HFFc6 (cell line): ENCODE measurements around the gene RPGRIP1. TPM values are rescaled to one million over a fixed set of nuclear protein-coding genes. Genes with fewer than 3 reads are reported as not detected.
"Not testable (repeated sequence)": the region's sequence is repeated elsewhere in the genome, so short reads cannot be mapped to it uniquely, and the experiment has no call there.

ENCODE experiments used
- DNase-seq: peaks from one replicate; pipeline ENCODE4 v3.0.0-alpha.2; 2018
- H3K27ac Mint-ChIP-seq: 2 replicates; pipeline ENCODE4 v1.8.0; 2020; ENCODE audit warnings: mild to moderate bottlenecking, mixed read lengths
- H3K27me3 Mint-ChIP-seq: 2 replicates; pipeline ENCODE4 v1.8.0; 2021; ENCODE audit warnings: mild to moderate bottlenecking, moderate library complexity, mixed read lengths; ENCODE audit not compliant: insufficient read depth
- H3K36me3 Mint-ChIP-seq: 2 replicates; pipeline ENCODE4 v1.8.0; 2021; ENCODE audit warnings: low read depth, mixed read lengths
- H3K4me1 Mint-ChIP-seq: 2 replicates; pipeline ENCODE4 v1.8.0; 2020; ENCODE audit warnings: low read depth, mixed read lengths
- H3K4me3 Mint-ChIP-seq: 2 replicates; pipeline ENCODE4 v1.8.0; 2020; ENCODE audit warnings: mild to moderate bottlenecking, moderate library complexity, mixed read lengths
- H3K9me3 Mint-ChIP-seq: 2 replicates; pipeline ENCODE4 v1.8.0; 2020; ENCODE audit warnings: mild to moderate bottlenecking, mixed read lengths
- CTCF ChIP-seq: fragments of 200-600 bp; sonication (generic); IDR thresholded peaks from 2 replicates; pipeline ENCODE4 v1.5.0; 2021; ENCODE audit warnings: antibody characterized with exemption, mild to moderate bottlenecking
- total RNA-seq, 6 experiments: library from RNA; stranded (reverse); fragmentation: NEBNext Ultra II Directional; extraction: Animal tissue kit (Norgen Biotek cat#: 25700); gene quantifications; 2 replicates in 1 of 6; 3 replicates in 5 of 6; pipeline ENCODE4 v1.2.3, GENCODE V29; 2021

Gene RPGRIP1
- total RNA-seq, 6 experiments from 2014 or later: not detected

DNA sequence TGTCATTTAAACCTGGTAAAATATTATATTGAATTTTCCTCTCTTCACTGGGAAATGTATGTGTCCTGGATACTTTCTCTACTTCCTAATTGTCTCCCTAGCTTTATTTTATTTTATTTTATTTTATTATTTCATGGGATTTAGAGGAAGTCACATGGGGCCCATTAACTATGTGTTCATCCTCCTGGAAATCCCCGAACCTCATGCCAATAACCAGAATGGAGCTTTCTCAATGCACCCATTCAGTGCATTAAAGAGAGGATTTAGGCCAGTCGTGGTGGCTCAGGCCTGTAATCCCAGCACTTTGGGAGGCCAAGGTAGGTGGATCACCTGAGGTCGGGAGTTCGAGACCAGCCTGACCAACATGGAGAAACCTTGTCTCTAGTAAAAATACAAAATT lies 1.3 kb upstream of the RPGRIP1 start:
- no peak for TF ChIP-seq CTCF

DNA sequence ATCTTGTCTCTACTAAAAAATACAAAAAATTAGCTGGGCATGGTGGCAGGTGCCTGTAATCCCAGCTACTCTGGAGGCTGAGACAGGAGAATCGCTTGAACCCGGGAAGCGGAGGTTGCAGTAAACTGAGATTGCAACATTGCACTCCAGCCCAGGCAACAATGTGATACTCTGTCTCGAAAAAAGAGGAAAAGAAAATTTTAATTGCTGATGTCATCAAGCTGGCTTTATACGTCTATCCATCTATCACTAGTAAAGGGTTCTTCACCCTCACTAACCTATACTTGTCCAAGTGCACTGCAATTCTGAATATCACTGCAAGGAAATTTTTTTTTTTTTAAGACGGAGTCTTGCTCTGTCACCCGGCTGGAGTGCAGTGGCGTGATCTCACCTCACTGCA lies 2.0 kb downstream of the RPGRIP1 start:
- not testable (repeated sequence) for H3K27ac Mint-ChIP-seq, H3K36me3 Mint-ChIP-seq, DNase-seq, H3K9me3 Mint-ChIP-seq, H3K4me3 Mint-ChIP-seq, H3K4me1 Mint-ChIP-seq, H3K27me3 Mint-ChIP-seq

More for the DNA sequence above, 1.3 kb upstream of the RPGRIP1 start:
- Mint-ChIP-seq H3K27ac (no peak overlapping the region), H3K27me3 (peaks cover 5% of the 10 kb centered on the region; the same call in 1 of the 2 replicates), H3K9me3 (no peaks in the 10 kb centered on the region), H3K4me3 (no peak overlapping the region), H3K36me3 (no peaks in the 10 kb centered on the region), H3K4me1 (no peaks in the 10 kb centered on the region)
- no peak for DNase-seq

DNA sequence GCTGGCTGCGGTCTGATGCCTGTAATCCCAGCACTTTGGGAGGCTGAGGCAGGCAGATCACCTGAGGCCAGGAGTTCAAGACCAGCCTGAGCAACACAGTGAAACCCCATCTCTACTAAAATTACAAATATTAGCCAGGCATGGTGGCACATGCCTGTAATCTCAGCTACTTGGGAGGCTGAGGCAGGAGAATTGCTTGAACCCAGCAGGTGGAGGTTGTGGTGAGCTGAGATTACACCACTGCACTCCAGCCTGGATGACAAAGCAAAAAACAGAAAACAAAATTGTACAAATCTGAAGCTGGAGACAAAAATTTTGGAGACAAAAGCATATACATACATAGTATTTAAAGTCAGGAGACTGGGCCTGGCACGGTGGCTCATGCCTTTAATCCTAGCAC lies 6.6 kb downstream of the RPGRIP1 start:
- H3K4me3 Mint-ChIP-seq, H3K27ac Mint-ChIP-seq, H3K4me1 Mint-ChIP-seq, H3K27me3 Mint-ChIP-seq, H3K36me3 Mint-ChIP-seq, H3K9me3 Mint-ChIP-seq, DNase-seq: not testable (repeated sequence)

GRCh38 chr14:21287168-21287567 lies 7.3 kb downstream of the RPGRIP1 start:
- TF ChIP-seq CTCF: no peak
- no peaks in the 10 kb centered on the region for H3K36me3 Mint-ChIP-seq
- DNase-seq: no peak
- H3K27ac Mint-ChIP-seq: no peak overlapping the region
- H3K9me3 Mint-ChIP-seq: no peaks in the 10 kb centered on the region
- no peaks in the 10 kb centered on the region for H3K4me1 Mint-ChIP-seq
- H3K27me3 Mint-ChIP-seq: peaks cover 11% of the 10 kb centered on the region
- H3K4me3 Mint-ChIP-seq: no peak overlapping the region

- not testable (repeated sequence) for DNase-seq, H3K27ac Mint-ChIP-seq, H3K36me3 Mint-ChIP-seq, H3K4me3 Mint-ChIP-seq, H3K9me3 Mint-ChIP-seq, H3K4me1 Mint-ChIP-seq
- peaks cover 17% of the 10 kb centered on the region for H3K27me3 Mint-ChIP-seq
Observed at GRCh38 chr14:21294026-21294425, 14.1 kb downstream of the RPGRIP1 start.

DNA sequence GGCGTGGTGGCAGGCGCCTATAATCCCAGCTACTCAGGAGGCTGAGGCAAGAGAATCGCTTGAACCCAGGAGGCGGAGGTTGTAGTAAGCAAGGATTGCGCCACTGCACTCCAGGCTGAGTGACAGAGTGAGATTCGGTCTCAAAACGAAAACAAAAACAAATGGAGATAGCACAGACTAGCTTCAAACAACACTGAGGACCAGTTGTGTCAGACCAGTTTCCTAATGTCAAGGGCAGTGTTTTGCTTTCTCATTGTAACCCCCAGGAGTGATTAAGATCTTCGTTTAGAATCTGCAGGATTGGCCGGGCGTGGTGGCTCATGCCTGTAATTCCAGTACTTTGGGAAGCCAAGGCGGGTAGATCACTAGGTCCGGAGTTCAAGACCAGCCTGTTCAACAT lies 18.5 kb downstream of the RPGRIP1 start:
- no peak for DNase-seq
- Mint-ChIP-seq H3K36me3 (no peaks in the 10 kb centered on the region), H3K9me3 (no peaks in the 10 kb centered on the region), H3K4me3 (no peak overlapping the region), H3K27ac (no peak overlapping the region), H3K4me1 (no peaks in the 10 kb centered on the region), H3K27me3 (peaks cover 20% of the 10 kb centered on the region)
- no peak for TF ChIP-seq CTCF

DNA sequence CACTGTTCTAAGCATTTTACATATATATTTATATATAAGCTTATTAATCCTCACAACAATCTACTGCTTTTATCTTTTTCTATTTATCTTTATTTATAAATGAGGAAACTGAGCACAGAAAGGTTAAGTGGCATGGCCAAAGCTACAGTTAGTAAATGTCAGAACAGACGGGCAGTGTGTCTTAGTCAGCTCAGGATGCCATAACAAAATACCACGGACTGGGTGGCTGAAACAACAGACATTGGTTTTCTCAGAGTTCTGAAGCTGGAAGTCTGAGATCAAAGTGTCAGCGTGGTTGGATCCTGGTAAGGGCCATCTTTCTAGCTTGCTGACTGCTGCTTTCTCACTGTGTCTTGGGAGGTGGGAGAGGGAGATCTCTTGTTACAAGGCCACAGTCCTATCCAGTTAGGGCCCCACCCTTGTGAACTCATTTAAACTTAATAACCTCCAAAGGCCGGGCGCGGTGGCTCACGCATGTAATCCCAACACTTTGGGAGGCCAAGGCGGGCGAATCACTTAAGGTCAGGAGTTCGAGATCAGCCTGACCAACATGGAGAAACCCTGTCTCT lies 19.8 kb downstream of the RPGRIP1 start:
- H3K4me3 Mint-ChIP-seq: no peak overlapping the region
- H3K4me1 Mint-ChIP-seq: no peaks in the 10 kb centered on the region
- peaks cover 20% of the 10 kb centered on the region for H3K27me3 Mint-ChIP-seq
- DNase-seq: no peak
- no peak for TF ChIP-seq CTCF
- no peaks in the 10 kb centered on the region for H3K9me3 Mint-ChIP-seq
- H3K27ac Mint-ChIP-seq: no peak overlapping the region
- H3K36me3 Mint-ChIP-seq: no peaks in the 10 kb centered on the region
